Osteocyte (in vitro differentiated cells): ENCODE results near the gene FMO3. TPM values are rescaled to one million over a fixed set of nuclear protein-coding genes. Genes with fewer than 3 reads are reported as not detected.

ENCODE experiments used
- DNase-seq: peaks from one replicate; pipeline ENCODE4 v3.0.0; 2021; ENCODE audit warnings: mixed read lengths; ENCODE audit not compliant: unreplicated experiment; ENCODE audit errors: extremely low spot score
- H3K27ac Mint-ChIP-seq: one replicate; pipeline ENCODE4 v1.8.0; 2021; ENCODE audit warnings: mild to moderate bottlenecking, mixed read lengths; ENCODE audit not compliant: unreplicated experiment
- H3K27me3 Mint-ChIP-seq: one replicate; pipeline ENCODE4 v1.8.0; 2021; ENCODE audit warnings: mixed read lengths; ENCODE audit not compliant: unreplicated experiment
- H3K36me3 Mint-ChIP-seq: one replicate; pipeline ENCODE4 v1.8.0; 2021; ENCODE audit warnings: mixed read lengths; ENCODE audit not compliant: unreplicated experiment
- H3K4me1 Mint-ChIP-seq: one replicate; pipeline ENCODE4 v1.8.0; 2021; ENCODE audit warnings: mixed read lengths; ENCODE audit not compliant: unreplicated experiment
- H3K4me3 Mint-ChIP-seq: one replicate; pipeline ENCODE4 v1.8.0; 2021; ENCODE audit warnings: mild to moderate bottlenecking, moderate library complexity, mixed read lengths; ENCODE audit not compliant: unreplicated experiment
- H3K9me3 Mint-ChIP-seq: one replicate; pipeline ENCODE4 v1.8.0; 2021; ENCODE audit warnings: mixed read lengths; ENCODE audit not compliant: unreplicated experiment
- CTCF ChIP-seq: fragments of 200-600 bp; sonication (generic); IDR thresholded peaks from 2 replicates; pipeline ENCODE4 v1.5.0; 2021; ENCODE audit warnings: antibody characterized with exemption, mild to moderate bottlenecking, moderate library complexity
- long read RNA-seq: library from polyadenylated mRNA; unstranded; transcript quantifications from one replicate; pipeline ENCODE4 v2.0.0, GENCODE V29; 2021
- total RNA-seq: library from RNA; stranded (reverse); gene quantifications from 2 replicates; pipeline ENCODE4 v1.2.1, GENCODE V29; 2021

FMO3 gene
- total RNA-seq: 1.0 and 1.6 TPM in 2 replicates
- long read RNA-seq, partial matches to known transcripts: 7 of 10 reads
- long read RNA-seq, other reads (novel, unspliced or antisense): 3 of 10 reads

GRCh38 chr1:171090604-171091003 is at the start of gene FMO3:
TSS of gene FMO3 (plus strand) at chr1:171090905. CDS start at chr1:171092659, 1,754 bp downstream.
- no peaks in the 10 kb centered on the region for H3K4me1 Mint-ChIP-seq
- no peak for DNase-seq
- H3K36me3 Mint-ChIP-seq: peaks cover 2% of the 10 kb centered on the region
- no peak for TF ChIP-seq CTCF
- H3K4me3 Mint-ChIP-seq: no peak within 1 kb of the TSS
- peaks cover 5% of the 10 kb centered on the region for H3K9me3 Mint-ChIP-seq
- H3K27ac Mint-ChIP-seq: no peak within 1 kb of the TSS
- peaks cover 3% of the 10 kb centered on the region for H3K27me3 Mint-ChIP-seq

GRCh38 chr1:171048014-171048413 is 42.7 kb upstream of the FMO3 start:
- TF ChIP-seq CTCF: no peak
- peaks cover 3% of the 10 kb centered on the region for H3K36me3 Mint-ChIP-seq
- no peak overlapping the region for H3K27ac Mint-ChIP-seq
- peaks cover 34% of the 10 kb centered on the region for H3K9me3 Mint-ChIP-seq
- H3K4me1 Mint-ChIP-seq: no peaks in the 10 kb centered on the region
- no peak overlapping the region for H3K4me3 Mint-ChIP-seq
- peaks cover 23% of the 10 kb centered on the region for H3K27me3 Mint-ChIP-seq
- DNase-seq: peak; percentile 59

GRCh38 chr1:171052977-171053376 is 37.7 kb upstream of the FMO3 start:
- no peak overlapping the region for H3K27ac Mint-ChIP-seq
- H3K4me3 Mint-ChIP-seq: no peak overlapping the region
- DNase-seq: no peak
- no peak for TF ChIP-seq CTCF
- H3K36me3 Mint-ChIP-seq: peaks cover 2% of the 10 kb centered on the region
- peaks cover 39% of the 10 kb centered on the region for H3K27me3 Mint-ChIP-seq
- H3K4me1 Mint-ChIP-seq: no peaks in the 10 kb centered on the region
- H3K9me3 Mint-ChIP-seq: peaks cover 9% of the 10 kb centered on the region

- DNase-seq: no peak
- H3K36me3 Mint-ChIP-seq: no peaks in the 10 kb centered on the region
These were observed 34.6 kb upstream of the FMO3 start for GRCh38 chr1:171055966-171056643.

More at GRCh38 chr1:171055966-171056643, 34.6 kb upstream of the FMO3 start:
- Mint-ChIP-seq H3K9me3 (peaks cover 17% of the 10 kb centered on the region), H3K4me1 (no peaks in the 10 kb centered on the region), H3K27me3 (peaks cover 47% of the 10 kb centered on the region), H3K4me3 (no peak overlapping the region), H3K27ac (no peak overlapping the region)
- no peak for TF ChIP-seq CTCF
